HepG2 (cell line): Measurements from ENCODE around the gene DOCK4. TPM values are rescaled to one million over a fixed set of nuclear protein-coding genes. Genes with fewer than 3 reads are reported as not detected.

Experiments
- ATAC-seq: fragments of 200-7000 bp; cut with Tn5 transposase; 3 replicates; pipeline ENCODE4 v1.9.1; 2020; ENCODE audit warnings: mild to moderate bottlenecking, moderate library complexity
- BruUV-seq: library from RNA; stranded (reverse); fragments of 400-500 nt; replicated peaks from 2 replicates; lab custom pipeline; 2021; lab: Mats Ljungman, UMichigan
- CTCF ChIA-PET: fragments of 300-600 bp; formaldehyde crosslinking; extraction: SDS; loops from one replicate; lab custom pipeline; 2021; ENCODE audit warnings: low total read pairs, inconsistent platforms, low intra/inter-chr PET ratio; lab: Yijun Ruan, JAX
- POLR2A ChIA-PET: fragments of 350-600 bp; sonication (Branson Sonifier 250); formaldehyde crosslinking; loops from one replicate; lab custom pipeline; 2020; ENCODE audit warnings: antibody characterized with exemption, inconsistent platforms; lab: Yijun Ruan, JAX
- DNase-seq: peaks from one replicate; pipeline ENCODE4 v3.0.0-alpha.2; 2015; ENCODE audit warnings: low spot score
- FAIRE-seq: peaks from 3 replicates; lab custom pipeline; 2011; peaks lifted over from hg19 to GRCh38; lab: Jason Lieb, UNC
- H2AFZ ChIP-seq: one replicate; pipeline ENCODE4 v1.6.1; 2011; ENCODE audit warnings: low read length, inconsistent platforms
- H3K27ac ChIP-seq: fragments of 300-600 bp; 3 replicates; pipeline ENCODE4 v1.8.0; 2011; ENCODE audit warnings: mixed run types, mild to moderate bottlenecking, mixed read lengths, low read length, inconsistent platforms; ENCODE audit not compliant: insufficient read depth; ENCODE audit errors: extremely low read length
- H3K27me3 ChIP-seq, 2 experiments: fragments of 200-600 bp in 1 of 2; 2 replicates in 1 of 2; 3 replicates in 1 of 2; pipeline versions ENCODE4 v1.6.0 to v1.8.0; 2011; ENCODE audit warnings: low read length in 2 of 2, mild to moderate bottlenecking in 2 of 2, moderate library complexity in 2 of 2, inconsistent platforms in 1 of 2; ENCODE audit not compliant: insufficient read depth in 2 of 2, control insufficient read depth in 1 of 2
- H3K36me3 ChIP-seq, 2 experiments: fragments of 200-600 bp in 1 of 2; replicated peaks in 1 of 2; 2 replicates in 1 of 2; 3 replicates in 1 of 2; pipeline versions ENCODE4 v1.5.1 to v1.8.0; 2011; ENCODE audit warnings: low read length in 2 of 2, inconsistent platforms in 1 of 2; ENCODE audit not compliant: insufficient read depth in 2 of 2, control insufficient read depth in 1 of 2
- H3K4me1 ChIP-seq: 2 replicates; pipeline ENCODE4 v1.5.1; 2012; ENCODE audit warnings: low read length, inconsistent platforms; ENCODE audit not compliant: insufficient read depth
- H3K4me2 ChIP-seq: 2 replicates; pipeline ENCODE4 v1.6.0; 2011; ENCODE audit warnings: low read depth, low read length, inconsistent platforms
- H3K4me3 ChIP-seq, 3 experiments: fragments of 200-600 bp in 1 of 3; sonication (generic), shearing (Covaris generic) in 1 of 3; replicated peaks in 1 of 3; 2 replicates each; pipeline ENCODE4 v1.5.1; 2011 to 2016; ENCODE audit warnings: low read length in 3 of 3, inconsistent platforms in 2 of 3, low read depth in 2 of 3, mild to moderate bottlenecking in 2 of 3, control low read depth in 1 of 3, mixed read lengths in 1 of 3; ENCODE audit not compliant: insufficient read depth in 1 of 3
- H3K79me2 ChIP-seq: one replicate; pipeline ENCODE4 v1.6.1; 2011; ENCODE audit warnings: low read length, inconsistent platforms; ENCODE audit not compliant: insufficient read depth
- H3K9ac ChIP-seq: 2 replicates; pipeline ENCODE4 v1.6.0; 2011; ENCODE audit warnings: mild to moderate bottlenecking, low read depth, low read length, inconsistent platforms; ENCODE audit not compliant: insufficient read depth
- H3K9me3 ChIP-seq: 2 replicates; pipeline ENCODE4 v1.5.1; 2012; ENCODE audit warnings: mild to moderate bottlenecking, low read length
- H4K20me1 ChIP-seq: 2 replicates; pipeline ENCODE4 v1.6.0; 2011; ENCODE audit warnings: inconsistent platforms, mild to moderate bottlenecking, low read length, moderate library complexity; ENCODE audit not compliant: insufficient read depth
- BATF2 ChIP-seq: sonication (generic); formaldehyde crosslinking; IDR thresholded peaks from 2 replicates; pipeline ENCODE4 v1.8.0; 2022; ENCODE audit warnings: mild to moderate bottlenecking, missing genetic modification reagents, moderate library complexity
- CBX2 ChIP-seq, 2 experiments: fragments of 200-600 bp in 1 of 2; sonication (generic); formaldehyde crosslinking in 1 of 2; IDR thresholded peaks; 2 replicates each; pipeline versions ENCODE4 v1.7.0 to v1.8.1; 2018 to 2022; ENCODE audit warnings: low read depth in 2 of 2, low read length in 1 of 2, mild to moderate bottlenecking in 1 of 2, missing genetic modification reagents in 1 of 2
- CREBL2 ChIP-seq: sonication (generic); formaldehyde crosslinking; IDR thresholded peaks from 2 replicates; pipeline ENCODE4 v1.8.1; 2023; ENCODE audit warnings: missing genetic modification reagents, mild to moderate bottlenecking, borderline replicate concordance
- DRAP1 ChIP-seq: IDR thresholded peaks from 2 replicates; pipeline ENCODE4 v1.6.1; 2016; ENCODE audit warnings: missing genetic modification reagents, missing compliant biosample characterization
- ELF4 ChIP-seq: sonication (generic); formaldehyde crosslinking; IDR thresholded peaks from 2 replicates; pipeline ENCODE4 v1.5.0; 2020; ENCODE audit warnings: missing genetic modification reagents, mild to moderate bottlenecking, moderate library complexity, borderline replicate concordance
- FOSL1 ChIP-seq: sonication (generic); formaldehyde crosslinking; IDR thresholded peaks from 2 replicates; pipeline ENCODE4 v1.9.0; 2021; ENCODE audit warnings: missing genetic modification reagents, borderline replicate concordance
- NCOR1 ChIP-seq: fragments of 200-600 bp; sonication (generic); IDR thresholded peaks from 2 replicates; pipeline ENCODE4 v1.7.0; 2017; ENCODE audit warnings: antibody characterized with exemption, low read length, borderline replicate concordance
- RBM22 ChIP-seq: fragments of 200-400 bp; formaldehyde crosslinking; optimal IDR thresholded peaks from 2 replicates; pipeline ENCODE3; 2017; ENCODE audit warnings: mild to moderate bottlenecking, low read length, moderate library complexity
- SRSF9 ChIP-seq: fragments of 200-400 bp; formaldehyde crosslinking; IDR thresholded peaks from 2 replicates; pipeline ENCODE4 v1.6.1; 2018; ENCODE audit warnings: borderline replicate concordance, mild to moderate bottlenecking, low read depth, low read length; ENCODE audit not compliant: insufficient read depth, poor library complexity, severe bottlenecking
- U2AF1 ChIP-seq: fragments of 200-400 bp; formaldehyde crosslinking; optimal IDR thresholded peaks from 2 replicates; pipeline ENCODE3; 2017; ENCODE audit warnings: mild to moderate bottlenecking, low read depth, low read length
- ZNF547 ChIP-seq: sonication (generic); formaldehyde crosslinking; IDR thresholded peaks from 2 replicates; pipeline ENCODE4 v1.5.1; 2020; ENCODE audit warnings: mild to moderate bottlenecking, missing genetic modification reagents
- ZNF646 ChIP-seq: sonication (generic); formaldehyde crosslinking; IDR thresholded peaks from 2 replicates; pipeline ENCODE4 v1.9.0; 2021; ENCODE audit warnings: mild to moderate bottlenecking, missing genetic modification reagents
- WGBS: methylation state at CpG from one replicate; pipeline ENCODE4 v1.1.6; 2017; ENCODE audit warnings: low lambda C conversion rate; 5-methylcytosine and 5-hydroxymethylcytosine counted together
- in situ Hi-C: cut with HindIII; loops from 2 replicates; pipeline ENCODE4 v1.10.0; 2017; ENCODE audit warnings: low pct_unique_long_range_greater_than_20kb; ENCODE audit not compliant: extremely low pct_ligation_motif_present
- intact Hi-C: fragments of 100-400 bp; cut with micrococcal nuclease; formaldehyde crosslinking; loops from one replicate; pipeline ENCODE4 v1.10.0; 2022; ENCODE audit not compliant: unreplicated experiment
- polyA plus RNA-seq, 8 experiments: library from polyadenylated mRNA; depleted of rRNA in 3 of 8; stranded (reverse) in 7 of 8; unstranded in 1 of 8; fragments of >200 nt; fragmentation: Illumina TruSeq in 4 of 8; extraction: Trizol in 4 of 8; gene quantifications; 2 replicates each; pipeline versions ENCODE4 v1.2.1 to v1.2.3, GENCODE V29; 2011 to 2016; ENCODE audit warnings: low read depth in 4 of 8, missing spikeins in 1 of 8, mixed read lengths in 1 of 8; ENCODE audit not compliant: insufficient read depth in 1 of 8
- total RNA-seq, 5 experiments: library from RNA; depleted of rRNA; stranded (reverse); fragments of >200 nt; fragmentation: Illumina TruSeq; extraction: Trizol; gene quantifications; 2 replicates each; pipeline ENCODE4 v1.2.3, GENCODE V29; 2016; ENCODE audit warnings: low read depth in 1 of 5

DOCK4 gene
- total and polyA plus RNA-seq, 2 of the 13 experiments (the other 11 are each of a cell fraction or from before 2014, with no cell fraction given) = 13.5 to 17.4 TPM

GRCh38 chr7:112042631-112043030, 163.6 kb downstream of the DOCK4 start:
- intact Hi-C loops = no loop called here
- Histone ChIP-seq H3K9me3 (peaks cover under 1% of the 10 kb centered on the region; the same call in 1 of the 2 replicates), H3K79me2 (peaks cover 9% of the 10 kb centered on the region), H3K4me2 (no peak overlapping the region), H3K9ac (no peak overlapping the region), H3K4me1 (no peaks in the 10 kb centered on the region), H3K4me3 (no peak overlapping the region), H2AFZ (no peak overlapping the region), H3K27me3 (no peaks in the 10 kb centered on the region), H3K27ac (no peak overlapping the region), H4K20me1 (no peaks in the 10 kb centered on the region), H3K36me3 (no peaks in the 10 kb centered on the region)
- no TSS peak for BruUV-seq
- ATAC-seq = no peak
- 99% methylated on average over 8 of the region's 8 CpGs for WGBS
- ChIA-PET POLR2A (no interaction called here), CTCF (no interaction called here)
- no peak for DNase-seq
- in situ Hi-C loops = no loop called here
- no peak for FAIRE-seq
- TF ChIP-seq BATF2 (CRISPR knock-in tag) (no peak), CREBL2 (CRISPR knock-in tag) (no peak), ZNF547 (no peak), FOSL1 (CRISPR knock-in tag) (no peak), ELF4 (CRISPR knock-in tag) (no peak), NCOR1 (no peak), U2AF1 (no peak), RBM22 (no peak), CBX2 (IDR thresholded peaks at IDR 0.05; ENCODE audit: low read depth, low read length) (no peak), CBX2 (CRISPR knock-in tag; IDR thresholded peaks at IDR 0.05; ENCODE audit: low read depth) (no peak), SRSF9 (no peak), DRAP1 (CRISPR knock-in tag) (no peak), ZNF646 (CRISPR knock-in tag) (no peak)
